GM12864 (cell line): Measurements from ENCODE around the gene PCSK6.

ENCODE experiments used
- DNase-seq: peaks from one replicate; pipeline ENCODE4 v3.0.0-alpha.2; 2011; ENCODE audit warnings: low read depth
- H3K4me3 ChIP-seq: 2 replicates; pipeline ENCODE4 v1.5.1; 2011; ENCODE audit warnings: mild to moderate bottlenecking, low read depth, low read length, control low read depth
- TF ChIP-seq, protein P1 (sequence below): IDR thresholded peaks from 2 replicates; pipeline ENCODE4 v1.5.1; 2011; ENCODE audit warnings: low read depth, mild to moderate bottlenecking, moderate library complexity, low read length, control low read depth, inconsistent platforms; ENCODE audit errors: missing control alignments

PCSK6 gene

DNA sequence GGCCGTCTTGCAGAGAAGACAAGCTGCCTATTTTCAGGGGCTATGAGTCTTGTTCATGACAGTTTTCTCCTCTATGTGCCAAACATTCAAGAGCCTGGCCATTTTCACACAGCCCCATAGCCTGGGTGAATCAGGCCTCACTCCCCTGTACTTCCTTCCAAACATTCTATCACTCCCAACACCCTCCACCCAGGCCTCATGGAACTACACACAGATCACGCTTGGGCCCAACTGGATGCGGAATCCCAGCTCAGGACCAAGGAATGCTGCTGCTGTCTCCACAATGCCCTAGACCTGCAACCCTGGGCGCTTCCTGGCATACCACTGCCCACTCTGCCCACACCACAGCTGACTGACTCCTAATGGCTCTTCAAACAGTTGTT lies 39.4 kb upstream of the PCSK6 start:
- DNase-seq, result no peak
- TF ChIP-seq, protein P1, sequence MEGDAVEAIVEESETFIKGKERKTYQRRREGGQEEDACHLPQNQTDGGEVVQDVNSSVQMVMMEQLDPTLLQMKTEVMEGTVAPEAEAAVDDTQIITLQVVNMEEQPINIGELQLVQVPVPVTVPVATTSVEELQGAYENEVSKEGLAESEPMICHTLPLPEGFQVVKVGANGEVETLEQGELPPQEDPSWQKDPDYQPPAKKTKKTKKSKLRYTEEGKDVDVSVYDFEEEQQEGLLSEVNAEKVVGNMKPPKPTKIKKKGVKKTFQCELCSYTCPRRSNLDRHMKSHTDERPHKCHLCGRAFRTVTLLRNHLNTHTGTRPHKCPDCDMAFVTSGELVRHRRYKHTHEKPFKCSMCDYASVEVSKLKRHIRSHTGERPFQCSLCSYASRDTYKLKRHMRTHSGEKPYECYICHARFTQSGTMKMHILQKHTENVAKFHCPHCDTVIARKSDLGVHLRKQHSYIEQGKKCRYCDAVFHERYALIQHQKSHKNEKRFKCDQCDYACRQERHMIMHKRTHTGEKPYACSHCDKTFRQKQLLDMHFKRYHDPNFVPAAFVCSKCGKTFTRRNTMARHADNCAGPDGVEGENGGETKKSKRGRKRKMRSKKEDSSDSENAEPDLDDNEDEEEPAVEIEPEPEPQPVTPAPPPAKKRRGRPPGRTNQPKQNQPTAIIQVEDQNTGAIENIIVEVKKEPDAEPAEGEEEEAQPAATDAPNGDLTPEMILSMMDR, result no peak
- H3K4me3 ChIP-seq, result no peak overlapping the region

DNA sequence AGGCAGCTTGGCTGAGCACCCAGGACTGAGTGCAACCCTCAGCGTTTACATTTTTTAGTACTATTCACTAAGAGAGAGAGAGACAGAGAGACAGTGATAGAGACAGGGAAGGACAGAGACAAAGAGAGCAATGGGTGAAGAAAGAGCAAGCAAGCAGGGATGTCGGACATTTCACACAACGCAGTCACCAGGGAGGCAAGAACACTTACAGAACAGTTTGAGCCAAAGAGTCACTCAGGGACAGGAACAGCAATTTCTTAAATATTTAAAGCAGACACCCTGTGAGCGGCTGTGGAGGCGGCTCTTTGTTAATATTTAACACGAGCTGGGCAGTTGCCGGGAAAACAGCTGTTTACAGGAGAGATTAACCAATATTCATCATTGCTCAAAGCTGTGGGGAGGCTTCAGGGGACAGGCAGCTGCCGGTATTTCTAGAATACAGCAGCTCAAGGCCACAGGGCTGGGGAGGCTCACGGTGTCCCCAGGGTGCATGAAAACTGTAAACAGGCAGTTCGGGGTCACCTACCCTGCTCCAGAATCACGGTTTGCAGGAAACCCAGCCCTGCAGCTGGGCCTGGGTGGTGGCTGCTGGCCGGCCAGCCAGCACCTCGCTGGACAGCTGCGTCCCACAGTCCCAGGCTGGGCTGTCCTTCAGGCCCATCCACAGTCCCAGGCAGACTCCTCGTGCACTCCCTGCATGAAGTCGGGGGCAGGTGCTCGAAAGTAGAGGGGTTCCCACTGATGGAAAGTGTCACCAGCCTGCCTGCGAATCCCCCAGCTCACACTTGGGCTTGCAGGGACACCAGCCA lies 38.8 kb upstream of the PCSK6 start:
- no peak for DNase-seq
- TF ChIP-seq, protein P1, result no peak
- H3K4me3 ChIP-seq, result no peak overlapping the region

DNA sequence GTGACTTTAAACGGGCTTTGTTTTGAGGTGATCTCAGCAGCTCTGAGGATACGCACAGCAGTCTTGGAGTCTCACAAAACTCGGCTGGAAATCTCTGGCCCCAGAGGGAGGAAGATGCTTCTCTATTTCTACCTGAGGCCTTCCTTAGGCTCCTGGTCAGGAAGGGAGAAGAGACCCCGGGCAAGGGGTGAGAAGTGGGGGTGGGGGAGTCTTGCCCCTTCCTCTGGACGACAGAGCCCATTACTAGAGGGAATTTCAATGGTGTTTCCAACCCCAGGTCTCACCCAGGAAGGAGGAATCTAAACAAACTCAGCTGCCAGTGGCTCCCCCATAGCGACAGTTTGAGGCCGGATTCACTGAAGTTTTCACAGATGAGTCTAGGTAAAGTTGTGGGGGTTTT lies 37.4 kb upstream of the PCSK6 start:
- H3K4me3 ChIP-seq, result no peak overlapping the region
- TF ChIP-seq, protein P1, result no peak
- DNase-seq, result no peak

DNA sequence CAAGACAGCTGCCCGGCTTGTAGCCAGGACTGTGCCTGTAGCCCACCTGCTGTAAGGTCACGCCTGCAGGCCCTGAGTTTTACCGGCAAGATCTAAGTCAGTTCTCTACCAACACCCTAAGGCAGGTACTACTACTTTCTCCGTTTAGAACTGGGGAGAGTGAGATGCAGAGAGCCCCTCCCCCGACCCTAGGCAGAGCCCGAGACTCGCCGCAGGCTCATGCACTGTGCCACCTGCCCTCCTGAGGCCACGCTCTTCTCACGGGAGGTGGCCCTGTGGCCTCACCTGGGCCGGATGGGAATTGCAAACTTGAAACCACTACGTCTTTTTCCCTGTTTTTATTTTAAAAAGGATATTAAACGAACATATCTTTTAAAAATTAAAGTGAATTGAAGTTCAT lies 36.9 kb upstream of the PCSK6 start:
- TF ChIP-seq, protein P1, result no peak
- H3K4me3 ChIP-seq, result no peak overlapping the region
- DNase-seq, result no peak

DNA sequence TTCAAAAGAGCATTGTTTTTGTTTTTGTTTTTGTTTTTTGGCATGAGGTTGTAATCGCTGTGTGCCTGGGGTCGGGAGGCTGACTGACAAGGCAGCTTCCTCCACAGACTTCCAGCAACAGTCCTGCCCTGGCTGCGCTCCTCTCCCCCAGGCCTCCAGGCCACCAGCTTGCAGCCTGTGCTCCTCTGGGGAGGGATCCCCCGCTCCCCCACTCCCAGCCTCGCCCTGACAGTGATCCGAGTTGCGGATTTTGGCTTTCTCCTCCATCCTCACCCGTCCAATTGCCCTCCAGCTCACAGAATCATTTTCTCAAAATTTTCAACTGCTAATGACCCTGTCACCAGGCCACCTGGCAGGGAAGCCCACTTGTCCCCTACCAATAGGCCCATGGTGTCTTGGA lies 36.5 kb upstream of the PCSK6 start:
- DNase-seq, result no peak
- TF ChIP-seq, protein P1, result no peak
- no peak overlapping the region for H3K4me3 ChIP-seq

DNA sequence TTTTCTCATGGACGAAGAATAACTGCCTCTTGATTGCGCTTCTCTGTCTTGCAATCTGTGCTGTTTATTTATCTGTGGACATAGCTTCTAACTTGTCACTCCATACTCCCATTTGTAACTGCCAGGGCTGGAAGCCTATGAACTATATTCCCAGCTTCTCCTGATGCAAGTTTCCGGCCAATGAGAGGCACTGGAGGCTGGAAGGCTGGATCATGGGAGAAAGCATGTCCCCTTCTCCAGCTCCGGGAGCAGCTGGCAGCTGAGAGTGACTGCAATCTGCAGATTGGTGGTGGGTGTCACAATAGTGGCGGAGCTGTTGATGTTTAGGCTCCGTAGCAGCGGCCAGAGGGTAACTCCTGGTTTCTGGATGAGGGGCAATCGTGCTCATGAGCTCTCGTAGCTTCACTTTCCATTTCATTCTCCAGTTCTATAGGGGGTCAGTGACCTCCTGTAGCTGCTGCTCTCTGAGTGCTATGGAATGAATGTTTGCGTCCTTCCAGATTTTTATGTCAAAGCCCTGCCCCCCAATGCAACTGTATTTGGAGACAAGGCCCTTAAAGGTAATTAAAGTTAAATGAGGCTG lies 35.7 kb upstream of the PCSK6 start:
- no peak overlapping the region for H3K4me3 ChIP-seq
- DNase-seq, result no peak
- TF ChIP-seq, protein P1, result no peak

DNA sequence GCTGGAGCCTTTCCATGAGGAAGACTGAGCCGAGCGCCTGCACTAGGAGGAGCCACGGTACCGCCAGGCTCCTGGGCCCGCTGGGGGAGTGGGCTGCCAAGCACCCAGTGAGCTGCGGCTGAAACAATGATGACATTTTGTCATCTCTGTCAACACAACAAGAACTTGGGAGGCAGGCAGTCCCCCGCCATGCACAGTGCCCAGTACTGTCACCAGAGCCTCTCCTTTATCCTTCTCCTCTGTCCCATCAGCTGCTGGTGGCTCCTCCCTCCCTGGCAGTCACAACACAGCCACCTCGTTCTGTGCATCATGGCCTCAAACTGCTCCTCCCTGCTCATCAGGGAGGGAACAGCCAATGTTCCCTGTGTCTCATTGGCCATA lies 34.0 kb upstream of the PCSK6 start:
- no peak overlapping the region for H3K4me3 ChIP-seq
- no peak for DNase-seq
- TF ChIP-seq, protein P1, result no peak
